Testis (tissue), 3 donors: Measurements from ENCODE around the gene PLGRKT. TPM values are rescaled to one million over a fixed set of nuclear protein-coding genes. Genes with fewer than 3 reads are reported as not detected.

ENCODE experiments used
- DNase-seq: peaks from one replicate; pipeline ENCODE4 v3.0.0-alpha.2; 2019
- H3K27ac ChIP-seq, 2 donors: fragments of 200-600 bp; sonication (generic); one replicate each; pipeline ENCODE4 v1.5.1; 2019
- H3K27me3 ChIP-seq: fragments of 200-600 bp; sonication (generic); one replicate; pipeline ENCODE4 v1.5.1; 2019
- H3K36me3 ChIP-seq: fragments of 200-600 bp; sonication (generic); one replicate; pipeline ENCODE4 v1.5.1; 2017; ENCODE audit warnings: low read depth; ENCODE audit errors: missing control alignments
- H3K4me1 ChIP-seq: fragments of 200-600 bp; sonication (generic); one replicate; pipeline ENCODE4 v1.5.1; 2019
- H3K4me3 ChIP-seq, 2 donors: fragments of 200-600 bp; sonication (generic); one replicate each; pipeline ENCODE4 v1.5.1; 2017 to 2019
- H3K9me3 ChIP-seq: fragments of 200-600 bp; sonication (generic); one replicate; pipeline ENCODE4 v1.5.1; 2017
- CTCF ChIP-seq, 3 experiments: fragments of 450-650 bp in 2 of 3; fragments of 200-600 bp in 1 of 3; sonication (generic) in 1 of 3; IDR thresholded peaks; one replicate each; pipeline ENCODE4 v1.5.1; 2016 to 2019; ENCODE audit warnings: antibody characterized with exemption in 3 of 3, mild to moderate bottlenecking in 2 of 3, moderate library complexity in 1 of 3
- POLR2A ChIP-seq: fragments of 450-650 bp; IDR thresholded peaks from one replicate; pipeline ENCODE4 v1.6.1; 2017; ENCODE audit warnings: antibody characterized with exemption, mild to moderate bottlenecking, moderate library complexity
- WGBS, 2 donors: methylation state at CpG; one replicate each; pipeline ENCODE4 v1.1.5; 2018; 5-methylcytosine and 5-hydroxymethylcytosine counted together
- intact Hi-C: fragments of 100-400 bp; cut with DNase I; formaldehyde crosslinking; loops from one replicate; pipeline ENCODE4 v1.15.1; 2023; ENCODE audit warnings: low total_unique reads
- polyA plus RNA-seq: library from polyadenylated mRNA; stranded (reverse); fragments of 350-450 nt; fragmentation: Illumina TruSeq; extraction: RNeasy Lipid Tissue Mini Kit (QIAGEN cat#74804); gene quantifications from one replicate; pipeline ENCODE4 v1.2.3, GENCODE V29; 2014; ENCODE audit warnings: low read depth, low replicate concordance; ENCODE audit not compliant: insufficient read depth
- total RNA-seq, 2 donors: library from RNA; depleted of rRNA; stranded (reverse); fragments of >200 nt; gene quantifications; one replicate each; pipeline ENCODE4 v1.2.3, GENCODE V29; 2016

The PLGRKT gene
- total and polyA plus RNA-seq, 3 donors from 2014 or later, result 7.5 to 13.4 (median 9.5) TPM

DNA sequence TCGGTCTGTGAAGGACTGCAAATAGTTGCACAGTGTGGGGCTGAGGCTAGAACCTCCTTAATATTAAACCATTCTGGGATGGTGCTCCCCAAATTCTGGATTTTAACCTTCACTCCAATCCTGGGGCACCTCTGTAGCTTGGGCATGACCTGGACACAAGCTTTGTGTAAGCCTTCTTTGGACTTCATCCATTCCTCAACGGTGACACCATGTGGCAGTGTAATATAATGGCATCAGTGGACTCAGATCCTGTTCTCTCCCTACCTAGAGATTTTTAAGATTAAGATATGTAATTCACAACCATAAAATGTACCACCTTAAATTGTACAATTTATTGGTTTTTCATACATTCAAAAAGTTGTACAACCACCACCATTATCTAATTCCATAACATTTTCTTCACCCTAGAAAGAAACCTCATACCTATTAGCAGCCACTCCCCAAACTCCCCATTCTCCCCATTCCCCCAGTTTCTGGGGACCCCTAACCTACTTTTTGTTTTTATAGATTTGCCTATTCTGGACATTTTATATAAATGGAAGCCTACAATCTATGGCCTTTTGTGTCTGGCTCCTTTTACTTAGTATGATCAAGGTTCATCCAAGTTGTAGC, 4.8 kb upstream of the PLGRKT start:
- Histone ChIP-seq H3K36me3 (no peaks in the 10 kb centered on the region), H3K4me3 (no peak overlapping the region), H3K9me3 (no peaks in the 10 kb centered on the region), H3K27ac (no peak overlapping the region), H3K27me3 (no peaks in the 10 kb centered on the region), H3K4me1 (peaks cover 5% of the 10 kb centered on the region)
- TF ChIP-seq CTCF (IDR thresholded peaks at IDR 0.05) (peak in 2 of 3 experiments; percentile 40 to 41), POLR2A (no peak)
- 53 to 60% methylated on average over 2 of the region's 2 CpGs for WGBS, 2 donors
- intact Hi-C loops, result loop anchor here (10.0 kb wide), 1 partner anchor 152 kb away; no protein-coding TSS in a partner anchor
- DNase-seq, result peak; percentile 52

- peaks cover 8% of the 10 kb centered on the region for H3K4me1 ChIP-seq
- TF ChIP-seq POLR2A (no peak), CTCF (IDR thresholded peaks at IDR 0.05) (no peak)
- WGBS, 2 donors, result 87 to 91% methylated on average over 2 of the region's 2 CpGs
- no peak for DNase-seq
- no peaks in the 10 kb centered on the region for H3K9me3 ChIP-seq
- H3K4me3 ChIP-seq, result no peak overlapping the region
- intact Hi-C loops, result loop anchor here (10.0 kb wide), 1 partner anchor 154 kb away; no protein-coding TSS in a partner anchor
- no peak overlapping the region for H3K27ac ChIP-seq
- no peaks in the 10 kb centered on the region for H3K36me3 ChIP-seq
- no peaks in the 10 kb centered on the region for H3K27me3 ChIP-seq
These were observed 3.3 kb upstream of the PLGRKT start for GRCh38 chr9:5441043-5441442.

GRCh38 chr9:5440426-5440825, 2.7 kb upstream of the PLGRKT start:
- Histone ChIP-seq H3K9me3 (no peaks in the 10 kb centered on the region), H3K27me3 (no peaks in the 10 kb centered on the region), H3K4me3 (no peak overlapping the region), H3K27ac (no peak overlapping the region), H3K4me1 (peaks cover 8% of the 10 kb centered on the region), H3K36me3 (no peaks in the 10 kb centered on the region)
- intact Hi-C loops, result loop anchor here (10.0 kb wide), 1 partner anchor 154 kb away; no protein-coding TSS in a partner anchor
- 72 to 75% methylated on average over 3 of the region's 3 CpGs for WGBS, 2 donors
- DNase-seq, result no peak
- TF ChIP-seq CTCF (IDR thresholded peaks at IDR 0.05) (no peak), POLR2A (no peak)

- Histone ChIP-seq H3K9me3 (no peaks in the 10 kb centered on the region), H3K4me3 (peak overlapping the region; percentile 66 to 77), H3K36me3 (no peaks in the 10 kb centered on the region), H3K27ac (peak overlapping the region; percentile 73 to 89), H3K27me3 (no peaks in the 10 kb centered on the region), H3K4me1 (peaks cover 8% of the 10 kb centered on the region)
- WGBS, 2 donors, result 50 to 56% methylated on average over 19 to 21 of the region's 21 CpGs
- intact Hi-C loops, result no loop called here
- peak; percentile 26 for DNase-seq
- no peak for TF ChIP-seq CTCF (IDR thresholded peaks at IDR 0.05)
- no peak for TF ChIP-seq POLR2A
These were observed 807 bp upstream of the PLGRKT start for GRCh38 chr9:5438301-5439162.
